NCI-H526 treated with DMSO at 0.1 percent for 48 hours (cell line): ENCODE measurements around the gene TWIST2.

Experiments
- DNase-seq: peaks from one replicate; lab custom pipeline; 2025; lab: John Stamatoyannopoulos, UW

TWIST2 gene

DNA sequence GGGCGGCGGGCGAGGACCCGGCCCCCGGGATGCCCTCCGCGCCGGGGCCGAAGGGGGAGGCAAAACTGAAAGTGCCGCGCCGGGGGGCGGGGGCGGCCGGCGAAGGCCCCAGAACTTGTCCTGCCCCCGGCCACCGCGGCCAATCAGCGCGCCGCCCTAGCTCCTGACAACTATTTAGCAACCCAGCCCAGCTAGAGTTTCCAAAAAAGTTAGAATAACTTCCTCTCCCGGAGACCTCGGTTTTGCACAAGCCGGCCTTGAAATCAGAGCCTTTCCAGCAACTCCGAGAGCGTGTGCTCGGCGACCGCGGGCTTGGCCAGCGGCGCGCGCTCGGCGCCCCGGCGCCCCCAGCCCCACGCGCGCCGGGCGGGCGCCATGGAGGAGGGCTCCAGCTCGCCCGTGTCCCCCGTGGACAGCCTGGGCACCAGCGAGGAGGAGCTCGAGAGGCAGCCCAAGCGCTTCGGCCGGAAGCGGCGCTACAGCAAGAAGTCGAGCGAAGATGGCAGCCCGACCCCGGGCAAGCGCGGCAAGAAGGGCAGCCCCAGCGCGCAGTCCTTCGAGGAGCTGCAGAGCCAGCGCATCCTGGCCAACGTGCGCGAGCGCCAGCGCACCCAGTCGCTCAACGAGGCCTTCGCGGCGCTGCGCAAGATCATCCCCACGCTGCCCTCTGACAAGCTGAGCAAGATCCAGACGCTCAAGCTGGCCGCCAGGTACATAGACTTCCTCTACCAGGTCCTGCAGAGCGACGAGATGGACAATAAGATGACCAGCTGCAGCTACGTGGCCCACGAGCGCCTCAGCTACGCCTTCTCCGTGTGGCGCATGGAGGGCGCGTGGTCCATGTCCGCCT, at the start of gene TWIST2:
Gene TWIST2 (plus strand): TSS at position 245 of the 850 bp plus-strand sequence. CDS start 131 bp downstream, at position 376.
- DNase-seq = no peak

DNA sequence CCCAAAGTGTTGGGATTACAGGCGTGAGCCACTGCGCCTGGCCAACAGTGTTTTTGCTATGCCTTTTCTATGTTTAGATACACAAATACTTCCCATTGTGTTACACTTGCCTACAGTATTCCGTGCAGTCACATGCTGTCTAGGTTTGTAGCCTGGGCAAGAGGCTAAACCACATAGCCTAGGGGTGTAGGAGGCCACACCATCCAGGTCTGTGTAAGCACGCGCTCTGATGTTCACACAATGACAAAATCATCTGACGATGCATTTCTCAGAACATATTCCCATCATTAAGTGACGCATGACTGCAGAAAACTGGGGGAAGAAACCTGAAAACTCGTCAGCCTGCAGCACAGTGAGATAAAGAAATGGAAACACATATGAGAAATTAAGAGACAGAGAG, 46.1 kb upstream of the TWIST2 start:
- DNase-seq = no peak

DNA sequence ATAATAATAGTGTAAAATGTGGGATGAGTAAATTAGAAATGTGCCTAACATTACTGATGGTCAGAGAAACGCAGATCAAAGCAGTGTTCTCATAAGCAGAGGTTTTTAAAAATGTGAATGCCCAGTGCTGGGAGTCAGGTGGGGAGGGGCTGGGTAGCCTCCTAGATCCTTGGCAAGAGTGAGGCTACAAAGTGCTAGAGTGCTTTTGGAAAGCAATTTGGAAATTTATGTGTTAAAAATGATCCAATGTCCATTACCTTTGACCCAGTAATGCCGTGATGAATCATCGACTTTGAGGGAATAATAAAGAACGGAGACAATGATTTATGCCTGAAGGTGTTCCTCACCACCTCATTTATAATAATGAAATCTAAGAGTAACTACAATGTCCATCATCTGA, 44.9 kb upstream of the TWIST2 start:
- no peak for DNase-seq

DNA sequence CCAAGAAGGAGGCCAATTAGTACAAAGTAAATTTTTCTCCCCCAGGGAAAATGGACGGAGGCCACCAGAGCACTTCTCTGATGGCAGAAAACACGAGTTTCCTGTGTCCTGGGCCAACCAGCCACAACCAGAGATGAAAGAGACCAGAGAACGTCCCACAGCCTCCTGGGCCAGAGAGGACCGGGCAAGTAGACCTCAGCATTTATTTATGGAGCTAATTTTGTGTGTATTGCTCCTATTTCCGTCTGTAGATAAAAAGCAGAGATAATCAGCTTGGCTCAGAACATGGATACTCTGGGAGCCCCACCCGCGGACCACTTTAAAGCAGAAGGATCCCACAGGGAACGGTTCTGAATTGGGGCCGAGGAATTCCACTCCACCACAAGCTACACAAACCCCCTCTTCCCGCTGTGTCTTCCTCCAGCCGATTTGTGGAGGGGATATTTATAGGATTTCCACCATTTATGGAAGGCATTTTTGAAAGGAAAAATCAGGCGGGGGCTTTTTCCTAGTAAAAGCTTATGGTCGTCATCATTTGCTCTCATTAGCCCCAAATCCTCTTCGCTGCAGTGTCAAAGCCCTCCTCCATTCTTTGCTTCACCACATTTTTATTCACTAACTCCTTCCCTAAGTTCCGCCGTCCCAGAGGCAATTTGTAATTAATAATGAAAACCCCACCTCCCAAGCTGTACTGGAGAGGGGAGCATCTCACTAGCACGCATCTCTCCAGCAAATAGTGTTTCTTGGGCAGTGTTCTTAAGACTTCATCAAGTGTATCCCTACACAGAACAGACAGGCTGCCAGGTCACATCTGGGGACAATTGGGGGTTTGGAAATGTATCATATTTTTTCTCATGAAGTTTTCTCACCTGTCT, 43.7 kb upstream of the TWIST2 start:
- DNase-seq = no peak

DNA sequence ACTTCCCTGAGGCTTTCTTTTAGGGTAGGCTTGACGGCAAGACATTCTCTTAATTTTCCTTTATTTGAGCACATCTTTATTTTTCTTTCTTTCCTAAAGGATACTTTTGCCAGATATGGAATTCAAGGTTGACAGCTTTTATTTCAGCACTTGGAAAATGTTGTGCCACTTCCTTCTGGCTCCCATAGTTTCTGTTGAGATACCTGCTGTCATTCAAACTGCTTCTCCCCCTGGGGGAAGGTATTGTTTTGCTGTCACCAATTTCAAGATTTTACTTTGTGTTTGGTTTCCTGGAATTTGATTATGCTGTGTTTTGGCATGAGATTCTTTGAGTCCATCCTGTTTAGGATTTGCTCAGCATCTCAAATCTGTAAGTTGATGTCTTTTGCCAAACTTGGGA, 39.1 kb upstream of the TWIST2 start:
- DNase-seq = no peak

DNA sequence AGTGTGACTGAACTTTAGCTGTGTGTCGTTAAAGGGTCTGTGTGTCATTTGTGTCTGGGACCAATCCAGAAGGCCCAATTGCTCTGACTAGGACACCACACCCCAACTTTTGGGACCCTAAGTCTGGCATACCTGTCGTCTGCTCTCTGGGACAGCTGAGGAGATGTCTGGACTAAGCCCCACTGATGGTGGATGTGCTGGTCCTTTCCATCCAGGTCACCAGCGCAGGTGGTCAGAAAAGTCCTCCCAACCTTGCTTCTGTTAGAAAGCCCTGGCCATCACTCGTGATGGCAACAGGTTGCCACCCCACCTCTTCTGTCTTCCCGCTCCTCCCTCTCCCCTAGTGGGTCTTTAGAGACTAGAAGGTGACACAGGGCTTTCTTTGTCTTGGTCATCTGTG, 37.6 kb upstream of the TWIST2 start:
- DNase-seq = no peak

DNA sequence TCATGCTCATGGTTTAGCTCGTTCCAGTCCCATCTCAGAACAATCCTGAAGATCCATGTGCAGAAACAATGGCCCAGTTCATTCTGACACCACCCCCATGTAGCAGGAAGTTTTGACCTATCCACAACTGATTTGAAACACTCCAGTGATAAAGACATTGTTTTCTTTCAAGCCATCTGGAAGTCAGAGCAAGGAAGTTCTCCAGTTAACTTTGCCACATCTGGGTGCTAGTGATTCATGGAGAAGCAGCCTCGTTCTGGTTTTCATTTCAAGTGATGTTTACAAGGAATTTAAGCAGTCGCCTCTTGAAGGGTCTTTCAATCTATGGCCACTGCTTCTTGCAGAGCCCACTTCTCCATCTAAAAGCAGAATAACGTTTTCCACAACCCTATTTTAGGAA, 36.6 kb upstream of the TWIST2 start:
- DNase-seq = no peak

DNA sequence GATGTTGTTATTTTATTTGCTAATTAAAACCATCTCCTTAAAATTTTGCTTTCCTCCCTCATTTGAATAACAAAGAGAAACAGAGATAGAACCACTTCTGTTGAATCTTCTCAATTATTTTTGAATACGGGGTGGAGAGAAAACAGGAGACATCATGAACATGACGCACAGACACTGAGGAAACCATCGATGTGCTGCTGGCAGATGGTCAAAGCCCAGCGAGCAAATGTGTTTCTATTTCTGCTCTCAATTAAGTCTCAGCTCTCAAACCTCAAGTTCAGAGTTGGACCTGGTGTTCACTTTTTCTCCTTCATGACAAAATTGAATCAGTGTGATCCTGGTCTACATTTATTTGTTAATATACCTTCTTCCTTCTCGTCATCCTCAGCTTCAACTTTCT, 36.1 kb upstream of the TWIST2 start:
- no peak for DNase-seq

DNA sequence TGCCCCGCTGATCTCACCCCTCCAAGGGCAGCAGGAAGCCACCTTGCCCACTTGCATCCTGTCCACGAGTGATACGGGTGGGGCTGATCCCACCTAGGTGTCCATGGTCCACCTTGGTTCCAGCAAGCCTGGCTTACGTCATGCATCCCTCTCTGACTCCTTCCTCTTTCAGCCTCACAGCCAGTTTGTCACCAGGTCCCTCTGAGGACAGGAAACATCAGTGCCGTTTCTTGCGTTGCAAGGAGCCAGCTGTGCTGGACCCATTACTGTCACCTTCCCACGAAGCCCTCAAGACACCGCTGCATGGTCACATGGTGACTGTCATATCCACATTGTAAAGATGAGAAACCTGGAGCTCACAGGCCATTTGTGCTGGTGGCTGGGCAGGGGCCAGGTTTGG, 34.8 kb upstream of the TWIST2 start:
- no peak for DNase-seq

DNA sequence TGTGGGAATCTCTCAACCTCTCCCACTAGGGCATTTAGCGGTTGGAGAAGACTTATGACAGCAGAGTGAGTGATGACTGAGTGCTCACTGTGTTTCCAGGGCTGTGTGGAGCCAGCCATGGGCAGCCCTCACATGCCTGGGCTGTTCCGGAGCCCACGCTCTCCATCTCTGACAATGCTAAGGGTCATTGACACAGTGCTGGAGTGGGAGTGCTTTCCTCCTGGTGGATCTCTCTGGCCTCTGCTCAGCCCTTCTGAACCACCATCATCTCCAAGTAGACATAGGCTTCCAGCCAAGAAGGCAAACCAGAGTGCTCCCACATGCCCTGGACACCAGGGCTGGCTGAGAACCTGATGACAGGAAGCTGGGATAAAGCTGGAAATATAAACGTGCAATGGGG, 33.1 kb upstream of the TWIST2 start:
- DNase-seq = no peak

DNA sequence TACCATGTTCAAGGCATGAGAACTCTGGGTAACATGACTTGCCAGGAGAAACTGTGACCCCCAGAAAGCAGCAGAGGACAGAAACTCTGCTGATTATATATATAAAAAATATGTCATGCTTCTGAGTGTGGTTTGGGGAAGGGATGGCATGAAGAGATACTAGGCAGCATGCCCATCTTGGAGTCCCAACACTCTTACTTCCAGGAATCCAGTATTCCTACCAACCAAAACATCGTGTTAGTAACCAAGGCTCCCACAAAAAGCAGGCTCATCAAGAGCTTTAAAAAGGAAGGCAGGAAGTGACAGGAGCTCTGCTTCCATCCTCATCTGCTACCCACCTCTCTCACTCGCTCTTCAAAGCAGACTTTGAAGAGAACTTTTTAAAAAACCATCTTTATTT, 31.6 kb upstream of the TWIST2 start:
- no peak for DNase-seq

DNA sequence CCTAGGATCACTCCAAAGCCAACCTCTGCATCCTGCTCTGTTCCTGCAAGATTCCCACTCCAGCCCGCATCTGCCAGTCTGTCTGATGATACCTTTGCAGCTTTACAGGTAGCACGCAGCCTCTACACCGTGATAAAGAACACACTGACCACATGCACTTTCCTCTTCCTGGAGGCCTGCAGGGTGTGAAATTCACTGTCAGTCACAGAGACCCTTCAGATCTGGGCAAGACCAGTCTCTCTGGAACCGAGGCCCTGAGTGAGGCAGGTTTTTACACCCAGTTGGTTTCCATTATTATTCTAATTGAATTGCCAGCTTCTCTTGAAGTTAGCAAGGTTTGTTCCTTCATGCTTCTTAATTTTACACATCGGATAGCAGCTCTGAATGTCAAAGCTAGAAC, 30.5 kb upstream of the TWIST2 start:
- DNase-seq = no peak

DNA sequence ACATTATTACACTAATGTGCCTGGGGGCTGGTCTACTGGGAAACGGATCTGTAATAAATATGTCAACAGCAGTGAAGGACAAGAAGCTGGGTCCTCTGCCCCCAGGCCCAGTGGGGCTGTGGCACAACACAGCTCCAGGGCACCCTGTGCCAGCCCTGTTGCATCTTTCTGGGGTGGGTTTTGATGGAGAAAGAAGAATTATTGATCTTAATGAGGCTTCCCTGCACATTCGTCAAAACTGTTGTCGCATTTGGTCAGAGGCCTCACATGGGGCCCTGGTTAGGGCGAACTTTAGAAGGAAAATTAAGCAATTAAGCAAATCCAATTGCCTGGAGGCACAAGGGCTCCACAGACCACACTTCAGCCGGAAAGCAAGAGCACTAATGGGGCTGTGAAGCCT, 30.0 kb upstream of the TWIST2 start:
- DNase-seq = no peak

DNA sequence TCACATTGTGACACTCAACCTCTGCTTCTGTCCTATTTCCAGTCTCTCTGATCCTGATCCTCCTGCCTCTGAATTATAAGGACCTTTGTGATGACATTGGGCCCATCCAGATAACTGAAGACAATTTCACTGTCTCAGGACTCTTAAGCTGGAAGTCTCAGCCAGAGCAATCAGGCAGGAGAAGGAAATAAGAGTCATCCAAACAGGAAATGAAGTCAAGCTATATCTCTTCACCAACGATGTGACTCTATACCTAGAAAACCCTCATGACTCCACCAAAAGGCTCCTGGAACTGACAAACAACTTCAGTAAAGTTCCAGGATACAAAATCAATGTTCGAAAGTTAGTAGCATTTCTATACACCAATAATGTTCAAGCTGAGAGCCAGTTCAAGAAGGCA, 29.3 kb upstream of the TWIST2 start:
- DNase-seq = no peak

DNA sequence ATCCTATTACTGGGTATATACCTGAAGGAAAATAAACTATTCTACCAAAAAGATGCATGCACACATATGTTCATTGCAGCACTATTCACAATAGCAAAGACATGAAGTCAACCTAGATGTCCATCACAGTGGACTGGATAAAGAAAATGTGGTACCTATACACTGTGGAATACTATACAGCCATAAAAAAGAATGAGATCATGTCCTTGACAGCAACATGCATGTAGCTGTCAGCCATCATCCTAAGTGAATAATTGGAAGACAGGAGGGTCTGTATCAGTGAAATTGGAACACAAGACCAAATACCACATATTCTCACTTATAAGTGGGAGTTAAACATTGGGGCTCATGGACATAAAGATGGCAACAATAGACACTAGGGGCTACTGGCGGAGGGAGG, 27.7 kb upstream of the TWIST2 start:
- DNase-seq = no peak

DNA sequence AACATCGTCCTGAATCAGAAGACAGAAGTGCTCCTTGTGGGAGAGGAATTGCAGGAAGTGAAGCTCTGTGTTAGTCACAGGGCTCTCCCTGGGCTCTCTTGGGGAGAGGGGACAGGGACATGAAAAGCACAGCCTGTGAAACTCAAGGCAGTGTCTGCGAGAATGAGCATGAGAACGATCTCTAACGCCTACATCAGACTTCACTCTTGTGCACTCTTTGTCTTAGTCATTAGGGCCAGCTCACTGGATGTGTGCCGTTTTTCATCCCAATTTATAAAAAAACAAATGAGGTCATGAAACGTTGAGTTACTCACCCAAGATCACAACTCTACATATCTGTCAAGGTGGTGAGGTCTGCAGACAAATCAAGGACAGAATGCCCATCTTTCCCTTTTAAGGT, 27.0 kb upstream of the TWIST2 start:
- DNase-seq = no peak

DNA sequence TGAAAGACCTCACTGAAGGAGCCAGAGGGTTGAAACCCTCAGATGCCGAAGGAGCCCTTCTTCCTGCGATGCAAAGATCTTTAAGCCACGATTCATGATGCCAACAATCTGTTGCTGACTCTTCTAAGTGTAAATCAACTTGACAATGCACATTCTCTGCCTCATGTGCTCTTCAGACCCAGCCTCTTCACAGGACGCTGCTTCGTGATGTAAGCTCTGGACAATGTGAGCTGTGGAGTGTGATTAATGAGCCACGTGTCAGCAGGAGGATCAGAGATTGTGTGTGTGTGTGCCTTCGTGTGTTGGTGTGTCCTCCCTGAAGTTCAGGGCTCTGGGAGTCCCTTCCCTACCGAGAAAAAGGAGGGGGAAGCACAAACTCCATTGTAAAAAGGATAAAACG, 26.5 kb upstream of the TWIST2 start:
- no peak for DNase-seq

DNA sequence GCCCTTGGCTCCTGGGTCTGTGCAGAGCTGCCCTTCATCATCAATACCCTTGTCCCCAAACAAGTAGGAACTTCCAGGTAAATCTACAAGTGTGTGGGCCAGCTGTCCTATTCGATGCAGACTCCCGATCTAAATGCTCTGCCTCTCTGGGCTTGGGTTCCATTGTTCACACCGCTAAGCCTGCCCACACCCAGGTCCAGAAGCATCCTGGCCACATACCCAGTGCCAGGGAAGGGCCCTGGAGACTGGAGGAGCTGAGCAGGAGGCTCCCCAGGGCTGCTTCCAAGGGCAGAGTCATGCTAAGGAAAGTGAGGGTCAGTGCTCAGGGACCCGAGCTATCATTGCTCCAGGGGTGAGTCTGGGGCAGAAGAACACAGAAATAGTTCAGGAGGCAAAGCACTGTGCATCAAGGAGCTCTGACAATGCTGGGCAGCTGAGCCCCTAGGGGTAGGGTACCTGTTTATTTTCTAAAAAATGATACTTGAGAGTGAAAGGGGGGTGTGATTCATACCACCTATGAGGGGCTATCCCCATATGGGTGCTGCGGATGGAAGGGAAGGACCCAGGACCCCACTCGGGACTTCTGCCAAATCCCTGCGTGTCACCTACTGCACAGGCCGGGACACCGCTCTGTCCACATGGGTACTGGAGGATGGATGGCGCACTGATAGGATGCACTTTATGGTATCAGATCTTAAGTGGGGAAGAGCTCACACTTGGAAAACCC, 25.8 kb upstream of the TWIST2 start:
- DNase-seq = no peak

DNA sequence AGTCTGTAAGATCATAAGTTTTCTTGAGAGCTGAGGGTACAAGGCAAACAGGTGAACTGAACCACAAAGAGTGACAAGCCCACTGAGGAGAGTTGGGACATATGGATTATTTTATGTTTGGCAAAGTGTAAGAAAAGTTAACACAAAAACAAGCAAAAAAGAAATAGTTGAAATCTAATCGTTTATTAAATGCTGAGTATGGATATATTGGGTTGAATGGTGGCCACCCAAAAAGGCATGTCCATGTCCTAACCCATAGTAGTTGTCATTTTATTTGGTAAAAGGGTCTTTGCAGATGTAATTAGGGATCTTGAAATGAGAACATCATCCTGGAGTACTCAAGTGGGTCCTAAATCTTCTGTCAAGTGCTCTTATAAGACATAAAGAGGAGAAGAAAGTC, 24.9 kb upstream of the TWIST2 start:
- DNase-seq = no peak

DNA sequence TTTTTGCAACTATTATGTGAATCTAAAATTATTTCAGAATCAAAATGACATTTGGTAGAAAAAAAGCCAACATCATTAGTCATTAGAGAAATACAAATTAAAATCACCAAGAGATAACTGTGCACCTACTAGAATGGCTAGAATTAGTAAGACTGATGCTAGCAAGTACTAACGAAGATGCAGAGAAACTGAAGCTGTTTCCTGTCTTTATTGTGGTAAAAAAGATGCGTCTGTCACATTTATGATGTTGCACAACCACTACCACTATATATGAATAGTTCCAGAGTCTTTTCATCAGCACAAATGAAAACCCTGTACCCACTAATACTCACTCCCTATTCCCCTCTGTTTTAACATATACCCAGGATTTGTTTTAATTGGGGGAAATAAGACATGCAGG, 16.7 kb upstream of the TWIST2 start:
- no peak for DNase-seq

DNA sequence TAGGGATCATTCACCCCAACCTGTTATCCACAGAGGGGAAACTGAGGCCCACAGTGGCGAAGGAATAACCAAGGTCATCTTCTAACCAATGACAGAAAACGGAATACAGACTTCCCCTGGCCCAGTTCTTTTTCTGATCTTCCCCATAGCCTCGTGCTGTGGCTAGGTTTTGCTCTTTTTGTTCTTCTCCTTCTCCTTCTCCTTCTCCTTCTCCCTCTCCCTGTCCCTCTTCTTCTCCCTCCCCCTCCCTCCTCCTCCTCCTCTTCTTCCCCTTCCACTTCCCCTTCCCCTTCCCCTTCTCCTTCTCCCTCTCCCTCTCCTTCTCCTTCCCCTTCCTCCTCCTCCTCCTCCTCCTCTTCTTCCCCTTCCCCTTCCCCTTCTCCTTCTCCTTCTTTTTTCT, 12.9 kb upstream of the TWIST2 start:
- no peak for DNase-seq

DNA sequence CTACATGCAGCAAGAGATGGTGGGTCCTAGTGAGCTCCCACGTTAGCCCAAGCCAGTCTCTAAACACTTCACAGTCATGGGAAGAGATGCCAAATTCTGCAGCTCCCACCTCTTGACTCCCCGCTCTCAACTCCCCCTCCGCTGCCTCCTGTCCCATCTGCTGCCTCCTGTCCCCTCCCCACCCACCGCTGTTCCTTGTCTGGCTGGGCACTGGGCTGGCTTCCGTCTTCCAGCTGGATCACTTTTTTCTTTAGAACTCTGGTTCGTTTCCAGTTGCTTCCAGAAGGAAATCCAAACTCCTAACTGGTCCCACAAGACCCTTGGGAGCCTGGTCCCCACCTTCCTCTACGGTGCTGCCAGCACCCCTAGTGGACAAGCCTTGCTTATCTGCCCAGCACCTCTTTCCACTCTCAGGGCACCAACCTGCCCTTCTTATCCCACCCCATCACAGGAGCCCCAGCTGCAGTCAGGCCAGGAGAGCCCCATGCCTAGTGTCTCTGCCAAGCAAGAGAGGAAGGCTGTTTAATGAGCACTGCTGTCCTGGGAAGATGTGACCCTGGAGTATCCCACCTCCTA, 12.1 kb upstream of the TWIST2 start:
- DNase-seq = no peak
